Superior temporal gyrus (tissue), 1 donor: ENCODE measurements around the gene SIRT7.

Source experiments
- DNase-seq: peaks from one replicate; pipeline ENCODE4 v3.0.0-alpha.2; 2016; ENCODE audit errors: extremely low spot score

SIRT7 gene

GRCh38 chr17:81905424-81905875 is 12.5 kb downstream of the SIRT7 start:
- DNase-seq = no peak

GRCh38 chr17:81904600-81905423 is 13.2 kb downstream of the SIRT7 start:
- no peak for DNase-seq

- DNase-seq = no peak
These were observed 13.9 kb downstream of the SIRT7 start for GRCh38 chr17:81903896-81904599.

- DNase-seq = no peak
These were observed 14.6 kb downstream of the SIRT7 start for GRCh38 chr17:81903415-81903831.

- no peak for DNase-seq
These were observed 15.1 kb downstream of the SIRT7 start for GRCh38 chr17:81902653-81903414.

- no peak for DNase-seq
These were observed 15.8 kb downstream of the SIRT7 start, which contains the start of gene NPB for GRCh38 chr17:81902023-81902652. Gene NPB (plus strand): TSS chr17:81902238. CDS start chr17:81902278, 40 bp downstream.

GRCh38 chr17:81901167-81902022 is 16.6 kb downstream of the SIRT7 start:
- no peak for DNase-seq

GRCh38 chr17:81900181-81900820 is 17.7 kb downstream of the SIRT7 start:
- no peak for DNase-seq

GRCh38 chr17:81899514-81900166 is 18.3 kb downstream of the SIRT7 start:
- DNase-seq = no peak

GRCh38 chr17:81898885-81899284 is 19.1 kb downstream of the SIRT7 start:
- no peak for DNase-seq

GRCh38 chr17:81898029-81898866 is 19.7 kb downstream of the SIRT7 start:
- peak; percentile 50 for DNase-seq

- DNase-seq = no peak
These were observed 22.6 kb downstream of the SIRT7 start for GRCh38 chr17:81895400-81895799.

- no peak for DNase-seq
These were observed 26.7 kb downstream of the SIRT7 start for GRCh38 chr17:81891303-81891552.

GRCh38 chr17:81890447-81891302 is 27.3 kb downstream of the SIRT7 start:
- DNase-seq = no peak

- no peak for DNase-seq
These were observed 28.4 kb downstream of the SIRT7 start for GRCh38 chr17:81889602-81890001.

- no peak for DNase-seq
These were observed 28.9 kb downstream of the SIRT7 start for GRCh38 chr17:81888988-81889595.

- no peak for DNase-seq
These were observed 29.6 kb downstream of the SIRT7 start for GRCh38 chr17:81888105-81888987.
